GM13976 (cell line): ENCODE results near the gene TUBA4A.

Experiments used
- DNase-seq: peaks from one replicate; pipeline ENCODE4 v3.0.0; 2012; ENCODE audit warnings: low spot score
- CTCF ChIP-seq: IDR thresholded peaks from 2 replicates; pipeline ENCODE4 v1.5.1; 2012; ENCODE audit warnings: borderline replicate concordance, mild to moderate bottlenecking; ENCODE audit not compliant: insufficient read depth; ENCODE audit errors: extremely low read depth, missing control alignments, control extremely low read depth
- in situ Hi-C: fragments of 300-500 bp; cut with MboI; formaldehyde crosslinking; loops from one replicate; pipeline ENCODE4 v1.12.0; 2022; ENCODE audit warnings: low sequenced_read_pairs, mixed read lengths, inconsistent platforms; ENCODE audit not compliant: unreplicated experiment

The TUBA4A gene

DNA sequence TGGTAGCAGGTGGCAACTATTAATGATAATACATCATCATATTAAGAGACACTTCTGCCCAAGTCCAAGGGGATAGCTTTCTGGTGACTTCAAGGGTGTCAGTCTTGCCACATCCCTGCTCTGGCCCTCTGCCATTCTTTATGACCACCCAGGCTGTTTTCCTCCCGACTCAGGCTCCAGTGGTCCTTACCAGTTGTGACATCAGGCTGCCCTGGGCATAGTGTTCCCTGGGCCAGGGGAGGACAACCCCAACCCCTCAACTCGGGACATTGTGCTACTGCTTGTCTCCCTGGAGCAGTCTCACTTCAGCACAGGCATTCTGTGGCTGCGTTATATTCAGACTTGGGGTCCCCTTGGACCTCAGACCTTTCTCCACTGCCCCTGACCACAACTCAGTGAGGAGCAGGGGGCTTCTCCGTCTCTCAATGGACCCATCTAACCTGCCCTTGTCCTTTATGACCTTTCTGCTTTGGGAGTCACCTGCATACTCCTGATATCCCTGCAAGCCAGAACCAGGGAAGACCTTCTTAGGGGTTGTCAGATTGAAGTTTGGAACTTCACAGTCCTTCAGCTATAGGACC is 38.3 kb upstream of the TUBA4A start:
- in situ Hi-C loops, result loop anchor here (25.0 kb wide), 1 partner anchor 130 kb away; the partner anchor contains the start of genes NHEJ1 and SLC23A3
- TF ChIP-seq CTCF, result no peak

GRCh38 chr2:219291394-219291793 is 37.7 kb upstream of the TUBA4A start:
- DNase-seq, result no peak
- in situ Hi-C loops, result loop anchor here (25.0 kb wide), 1 partner anchor 129 kb away; the partner anchor contains the start of genes NHEJ1 and SLC23A3
- TF ChIP-seq CTCF, result no peak

More for the DNA sequence above, 38.3 kb upstream of the TUBA4A start:
- DNase-seq, result no peak

GRCh38 chr2:219290381-219291171 is 36.9 kb upstream of the TUBA4A start:
- no peak for TF ChIP-seq CTCF
- peak; percentile 11 for DNase-seq
- in situ Hi-C loops, result loop anchor here (25.0 kb wide), 1 partner anchor 128 kb away; the partner anchor contains the start of genes NHEJ1 and SLC23A3

GRCh38 chr2:219289537-219290361 is 36.0 kb upstream of the TUBA4A start:
- TF ChIP-seq CTCF, result no peak
- in situ Hi-C loops, result loop anchor here (25.0 kb wide), 1 partner anchor 127 kb away; the partner anchor contains the start of genes NHEJ1 and SLC23A3
- DNase-seq, result peak; percentile 18

DNA sequence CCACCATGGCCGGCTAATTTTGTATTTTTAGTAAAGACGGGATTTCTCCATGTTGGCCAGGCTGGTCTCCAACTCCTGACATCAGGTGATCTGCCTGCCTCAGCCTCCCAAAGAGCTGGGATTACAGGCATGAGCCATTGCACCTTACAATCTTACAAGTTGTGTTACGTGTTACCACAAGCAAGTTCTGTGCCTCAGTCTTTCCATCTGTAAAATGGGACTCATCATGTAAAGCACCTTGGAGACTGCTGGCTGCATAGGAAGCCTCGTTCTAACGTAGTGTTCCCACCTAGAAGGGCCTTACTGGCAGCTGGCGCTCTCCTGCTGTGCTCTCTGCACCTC is 35.4 kb upstream of the TUBA4A start:
- in situ Hi-C loops, result loop anchor here (25.0 kb wide), 1 partner anchor 127 kb away; the partner anchor contains the start of genes NHEJ1 and SLC23A3
- no peak for TF ChIP-seq CTCF
- DNase-seq, result no peak
